SK-MEL-5 (cell line): ENCODE results near the gene PPP1R2. TPM values are rescaled to one million over a fixed set of nuclear protein-coding genes. Genes with fewer than 3 reads are reported as not detected.
"Not testable (repeated sequence)": the region's sequence is repeated elsewhere in the genome, so short reads cannot be mapped to it uniquely, and the experiment has no call there.

ENCODE experiments used
- DNase-seq: peaks from one replicate; pipeline ENCODE4 v3.0.0-alpha.2; 2016; ENCODE audit warnings: low read depth, low spot score
- in situ Hi-C: cut with HindIII; loops from 2 replicates; pipeline ENCODE4 v1.10.0; 2016; ENCODE audit warnings: low sequenced_read_pairs, high pct_unique_total_duplicates, low pct_unique_long_range_greater_than_20kb
- small RNA-seq, 2 experiments: library from RNA; depleted of rRNA; stranded (forward); fragments of <200 nt; gene quantifications; one replicate each; pipeline ENCODE3, GENCODE V24; 2014
- total RNA-seq: library from RNA; depleted of rRNA; stranded (reverse); fragments of >200 nt; shearing (Covaris generic); gene quantifications from 2 replicates; pipeline ENCODE4 v1.2.3, GENCODE V29; 2014; rRNA removed

Gene PPP1R2
- total RNA-seq, 1 experiment from 2014 or later: 51.6 TPM

- in situ Hi-C loops, DNase-seq: not testable (repeated sequence)
Observed at GRCh38 chr3:195514610-195515235, 28.4 kb downstream of the PPP1R2 start.

GRCh38 chr3:195512798-195513345 is 30.3 kb downstream of the PPP1R2 start:
- in situ Hi-C loops: no loop called here
- DNase-seq: no peak

GRCh38 chr3:195511136-195511535 is 32.0 kb downstream of the PPP1R2 start:
- no peak for DNase-seq
- in situ Hi-C loops: no loop called here

DNA sequence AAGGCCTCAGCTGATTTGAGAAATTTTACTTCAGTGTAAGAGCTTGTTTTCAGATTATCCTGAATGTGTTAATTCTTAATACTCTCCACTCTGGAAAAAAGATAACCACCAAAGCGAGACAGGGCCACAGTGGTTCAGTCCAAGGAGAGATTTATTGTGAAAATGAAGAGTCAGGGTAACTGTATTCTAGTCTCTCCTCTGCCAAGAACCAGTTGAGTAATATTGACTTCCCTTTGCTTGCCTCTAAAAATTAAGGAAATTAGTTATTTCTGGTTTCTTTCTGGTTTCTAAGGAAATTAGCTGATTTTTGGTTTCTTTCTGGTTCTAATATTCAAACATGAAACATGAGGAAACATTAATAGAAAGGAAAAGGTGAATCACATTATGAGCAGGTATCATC is 34.9 kb downstream of the PPP1R2 start:
- in situ Hi-C loops: no loop called here

GRCh38 chr3:195475614-195476013 is 67.5 kb downstream of the PPP1R2 start:
- DNase-seq: no peak
- in situ Hi-C loops: no loop called here

More for the DNA sequence above, 34.9 kb downstream of the PPP1R2 start:
- peak; percentile 0 for DNase-seq

DNA sequence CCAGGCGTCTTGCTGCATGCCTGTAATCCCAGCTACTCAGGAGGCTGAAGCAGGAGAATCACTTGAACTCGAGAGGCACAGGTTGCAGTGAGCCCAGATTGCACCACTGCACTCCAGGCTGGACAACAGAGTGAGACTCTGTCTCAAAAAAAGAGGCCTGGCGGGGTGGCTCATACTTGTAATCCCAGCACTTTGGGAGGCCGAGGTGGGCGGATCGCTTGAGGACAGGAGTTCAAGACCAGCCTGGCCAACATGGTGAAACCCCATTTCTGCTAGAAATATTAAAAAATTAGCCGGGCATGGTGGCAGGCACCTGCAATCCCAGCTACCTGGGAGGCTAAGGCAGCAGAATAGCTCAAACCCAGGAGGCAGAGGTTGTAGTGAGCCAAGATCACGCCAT is 68.0 kb downstream of the PPP1R2 start:
- in situ Hi-C loops, DNase-seq: not testable (repeated sequence)

- no peak for DNase-seq
- in situ Hi-C loops: no loop called here
Observed at GRCh38 chr3:195468841-195469240, 74.3 kb downstream of the PPP1R2 start.

- in situ Hi-C loops: no loop called here
- no peak for DNase-seq
Observed at GRCh38 chr3:195468391-195468776, 74.7 kb downstream of the PPP1R2 start.

- DNase-seq: no peak
- in situ Hi-C loops: no loop called here
Observed at GRCh38 chr3:195467641-195468390, 75.3 kb downstream of the PPP1R2 start.

DNA sequence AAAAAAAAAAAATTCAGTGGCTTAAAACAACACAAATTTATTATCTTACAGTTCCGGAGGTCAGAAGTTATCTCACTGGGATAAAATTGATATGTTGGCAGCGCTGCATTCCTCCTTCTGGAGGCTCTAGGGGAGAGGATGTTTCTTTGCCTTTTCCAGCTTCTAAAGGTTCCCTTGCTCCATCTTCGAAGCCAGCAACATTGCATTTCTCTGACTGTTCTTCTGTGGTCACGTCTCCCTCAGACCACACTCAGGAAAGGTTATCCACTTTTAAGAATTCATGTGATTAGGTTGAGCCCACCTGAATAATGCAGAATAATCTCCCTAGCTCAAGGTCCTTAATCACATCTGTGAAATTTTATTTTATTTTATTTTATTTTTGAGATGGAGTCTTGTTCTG is 76.9 kb downstream of the PPP1R2 start:
- in situ Hi-C loops: no loop called here

More for the DNA sequence above, 76.9 kb downstream of the PPP1R2 start:
- no peak for DNase-seq

Small RNA genes within 50 kb of the gene (small RNA-seq; reads per million reads assigned to genes)
- gene RN7SL73P (0 reads per million in 2 experiments), gene RNU6ATAC24P (0 reads per million in 2 experiments)

Other genes with a start within 250 kb of the PPP1R2 start
- gene ACAP2, start 100.3 kb downstream of the PPP1R2 start, total RNA-seq: 71.4 and 84.7 TPM in 2 replicates
- gene APOD, start 40.6 kb upstream of the PPP1R2 start, total RNA-seq: 90.8 and 104 TPM in 2 replicates
- not detected in 2 replicates for gene MUC20, start 177.7 kb upstream of the PPP1R2 start, total RNA-seq